HCT116 (cell line): ENCODE measurements around the gene MPP2. TPM values are rescaled to one million over a fixed set of nuclear protein-coding genes. Genes with fewer than 3 reads are reported as not detected.

Source experiments
- ATAC-seq: fragments of 200-7000 bp; cut with Tn5 transposase; 2 replicates; pipeline ENCODE4 v1.9.1; 2020; ENCODE audit warnings: mild to moderate bottlenecking, moderate library complexity
- BruUV-seq: library from RNA; stranded (reverse); fragments of 400-500 nt; replicated peaks from 2 replicates; lab custom pipeline; 2021; lab: Mats Ljungman, UMichigan
- CTCF ChIA-PET: fragments of 300-600 bp; sonication (Branson Sonifier 250); formaldehyde crosslinking; loops from one replicate; lab custom pipeline; 2021; ENCODE audit warnings: antibody characterized with exemption; lab: Charles Lee
- POLR2A ChIA-PET: fragments of 300-600, 350-600 bp; sonication (Branson Sonifier 250); formaldehyde crosslinking; loops from one replicate; lab custom pipeline; 2021; ENCODE audit warnings: antibody characterized with exemption; lab: Charles Lee
- RAD21 ChIA-PET, 2 experiments: fragments of 300-600 bp; sonication (Branson Sonifier 250); formaldehyde crosslinking; loops; one replicate each; lab custom pipeline; 2023; ENCODE audit warnings: low total read pairs in 2 of 2; ENCODE audit not compliant: uncharacterized antibody in 2 of 2, unreplicated experiment in 2 of 2, low non-redundant PET in 1 of 2; lab: Charles Lee
- DNase-seq: peaks from one replicate; pipeline ENCODE4 v3.0.0-alpha.2; 2010; ENCODE audit warnings: low read depth, low spot score
- H2AFZ ChIP-seq: fragments of 200-600 bp; shearing (Covaris generic), sonication (generic); 2 replicates; pipeline ENCODE4 v1.6.1; 2017; ENCODE audit warnings: low read depth, mixed run types, mixed read lengths, antibody characterized with exemption, low read length; ENCODE audit not compliant: poor library complexity, severe bottlenecking
- H3K27ac ChIP-seq: 2 replicates; pipeline ENCODE4 v1.5.1; 2012; ENCODE audit warnings: low read depth, low read length
- H3K27me3 ChIP-seq: fragments of 200-600 bp; sonication (generic); 2 replicates; pipeline ENCODE4 v1.6.1; 2016; ENCODE audit warnings: mixed run types, low read length, mixed read lengths; ENCODE audit not compliant: insufficient read depth
- H3K36me3 ChIP-seq, 2 experiments: fragments of 200-500 bp in 1 of 2; fragments of 200-600 bp in 1 of 2; sonication (Bioruptor generic) in 1 of 2; sonication (generic) in 1 of 2; 2 replicates each; pipeline versions ENCODE4 v1.5.1 to v1.6.1; 2014 to 2016; ENCODE audit warnings: low read length in 2 of 2, inconsistent platforms in 1 of 2, mixed read lengths in 1 of 2, mixed run types in 1 of 2; ENCODE audit not compliant: insufficient read depth in 2 of 2, control insufficient read depth in 1 of 2
- H3K4me1 ChIP-seq, 2 experiments: fragments of 200-600 bp in 1 of 2; sonication (generic) in 1 of 2; 2 replicates each; pipeline versions ENCODE4 v1.5.1 to v1.6.1; 2012 to 2017; ENCODE audit warnings: low read length in 2 of 2, inconsistent platforms in 1 of 2, mild to moderate bottlenecking in 1 of 2, mixed read lengths in 1 of 2, mixed run types in 1 of 2, moderate library complexity in 1 of 2; ENCODE audit not compliant: insufficient read depth in 2 of 2, control insufficient read depth in 1 of 2
- H3K4me2 ChIP-seq: fragments of 200-600 bp; sonication (generic); 2 replicates; pipeline ENCODE4 v1.6.1; 2017; ENCODE audit warnings: mixed run types, low read length, mixed read lengths
- H3K4me3 ChIP-seq, 2 experiments: fragments of 200-600 bp in 1 of 2; sonication (generic) in 1 of 2; replicated peaks in 1 of 2; 2 replicates each; pipeline ENCODE4 v1.5.1; 2011 to 2016; ENCODE audit warnings: low read length in 2 of 2, control low read depth in 1 of 2, low read depth in 1 of 2, mild to moderate bottlenecking in 1 of 2, mixed read lengths in 1 of 2, mixed run types in 1 of 2
- H3K79me2 ChIP-seq: fragments of 200-600 bp; sonication (generic); 2 replicates; pipeline ENCODE4 v1.6.1; 2017; ENCODE audit warnings: mild to moderate bottlenecking, mixed run types, low read length, moderate library complexity, mixed read lengths; ENCODE audit not compliant: insufficient read depth
- H3K9ac ChIP-seq: fragments of 200-600 bp; sonication (generic); 2 replicates; pipeline ENCODE4 v1.6.1; 2016; ENCODE audit warnings: low read length, mixed read lengths
- H3K9me2 ChIP-seq: fragments of 200-600 bp; sonication (generic), shearing (Covaris generic); 2 replicates; pipeline ENCODE4 v1.6.1; 2017; ENCODE audit warnings: mixed run types, mild to moderate bottlenecking, moderate library complexity; ENCODE audit not compliant: insufficient read depth
- H3K9me3 ChIP-seq, 2 experiments: fragments of 200-500 bp in 1 of 2; fragments of 200-600 bp in 1 of 2; sonication (Bioruptor generic) in 1 of 2; sonication (generic) in 1 of 2; 2 replicates each; pipeline ENCODE4 v1.6.1; 2014 to 2017; ENCODE audit warnings: low read length in 2 of 2, mixed read lengths in 2 of 2, inconsistent platforms in 1 of 2, low read depth in 1 of 2, mild to moderate bottlenecking in 1 of 2, mixed run types in 1 of 2, moderate library complexity in 1 of 2; ENCODE audit not compliant: control insufficient read depth in 1 of 2, insufficient read depth in 1 of 2
- H4K20me1 ChIP-seq: fragments of 200-600 bp; sonication (generic), shearing (Covaris generic); 2 replicates; pipeline ENCODE4 v1.6.1; 2017; ENCODE audit warnings: mixed run types, mild to moderate bottlenecking, moderate library complexity; ENCODE audit not compliant: insufficient read depth
- EGR1 ChIP-seq: IDR thresholded peaks from 2 replicates; pipeline ENCODE4 v1.6.1; 2012; ENCODE audit warnings: low read depth
- ELF1 ChIP-seq: IDR thresholded peaks from 2 replicates; pipeline ENCODE4 v1.6.1; 2012; ENCODE audit warnings: low read depth, borderline replicate concordance
- SP1 ChIP-seq: IDR thresholded peaks from 2 replicates; pipeline ENCODE4 v1.6.1; 2012; ENCODE audit warnings: low read depth
- TCF7L2 ChIP-seq: IDR thresholded peaks from 2 replicates; pipeline ENCODE4 v1.7.0; 2011; ENCODE audit warnings: borderline replicate concordance, inconsistent platforms; ENCODE audit not compliant: insufficient read depth, insufficient read length; ENCODE audit errors: extremely low read depth
- YY1 ChIP-seq: IDR thresholded peaks from 2 replicates; pipeline ENCODE4 v1.6.1; 2011; ENCODE audit warnings: low read length, low read depth, moderate library complexity, mild to moderate bottlenecking; ENCODE audit not compliant: insufficient replicate concordance; ENCODE audit errors: extremely low read depth
- ZNF274 ChIP-seq: fragments of 200-500 bp; sonication (Bioruptor generic); IDR thresholded peaks from 2 replicates; pipeline ENCODE4 v1.6.1; 2014; ENCODE audit warnings: mild to moderate bottlenecking, low read depth, low read length, inconsistent platforms
- intact Hi-C: fragments of 100-400 bp; cut with micrococcal nuclease; formaldehyde crosslinking; loops from 2 replicates; pipeline ENCODE4 v1.10.0; 2022
- total RNA-seq: library from RNA; stranded (reverse); gene quantifications from one replicate; pipeline ENCODE4 v1.2.1, GENCODE V29; 2021; ENCODE audit not compliant: unreplicated experiment
- TF ChIP-seq, protein P1 (sequence below), 3 experiments: fragments of 200-600 bp in 1 of 3; sonication (generic) in 1 of 3; IDR thresholded peaks in 2 of 3; conservative IDR thresholded peaks in 1 of 3; 2 replicates each; pipeline ENCODE4 v1.5.1; 2012 to 2017; ENCODE audit warnings: low read depth in 2 of 3, low read length in 2 of 3, antibody characterized with exemption in 1 of 3, borderline replicate concordance in 1 of 3, control low read depth in 1 of 3, mild to moderate bottlenecking in 1 of 3, mixed read lengths in 1 of 3, mixed run types in 1 of 3, moderate library complexity in 1 of 3; ENCODE audit not compliant: insufficient read depth in 1 of 3
- TF ChIP-seq, protein P2 (sequence below): IDR thresholded peaks from 2 replicates; pipeline ENCODE4 v1.6.1; 2011; ENCODE audit warnings: mild to moderate bottlenecking, low read length, moderate library complexity; ENCODE audit not compliant: insufficient replicate concordance; ENCODE audit errors: extremely low read depth
- TF ChIP-seq, protein P3 (sequence below): IDR thresholded peaks from 2 replicates; pipeline ENCODE4 v1.6.1; 2012; ENCODE audit warnings: low read depth
- TF ChIP-seq, protein P4 (sequence below): IDR thresholded peaks from 2 replicates; pipeline ENCODE4 v1.6.1; 2012

MPP2 gene
- total RNA-seq, 1 experiment from 2014 or later: 16.4 TPM

DNA sequence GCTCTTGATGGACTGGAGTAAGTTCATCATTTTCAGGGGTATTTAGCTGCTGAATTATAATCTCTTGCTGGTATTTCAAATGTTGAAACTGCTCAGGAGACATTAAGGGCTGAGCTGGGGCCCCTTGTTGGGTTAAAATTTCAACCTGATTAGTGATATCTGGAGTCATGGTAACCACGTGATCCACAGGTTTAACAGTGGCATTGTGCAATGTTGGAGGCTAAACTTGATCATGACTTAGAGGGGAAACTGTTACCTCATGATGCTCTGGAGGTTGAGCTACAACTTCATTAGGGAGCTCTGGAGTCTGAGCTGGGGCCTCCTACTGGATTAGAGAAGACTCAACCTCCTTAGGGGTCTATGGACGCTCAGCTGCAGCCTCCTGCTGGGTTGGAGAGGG, 17.2 kb upstream of the MPP2 start:
- POLR2A ChIA-PET: no interaction called here
- TF ChIP-seq ELF1 (no peak), TCF7L2 (no peak), SP1 (no peak), EGR1 (no peak), ZNF274 (no peak), YY1 (no peak)
- TF ChIP-seq, protein P1, sequence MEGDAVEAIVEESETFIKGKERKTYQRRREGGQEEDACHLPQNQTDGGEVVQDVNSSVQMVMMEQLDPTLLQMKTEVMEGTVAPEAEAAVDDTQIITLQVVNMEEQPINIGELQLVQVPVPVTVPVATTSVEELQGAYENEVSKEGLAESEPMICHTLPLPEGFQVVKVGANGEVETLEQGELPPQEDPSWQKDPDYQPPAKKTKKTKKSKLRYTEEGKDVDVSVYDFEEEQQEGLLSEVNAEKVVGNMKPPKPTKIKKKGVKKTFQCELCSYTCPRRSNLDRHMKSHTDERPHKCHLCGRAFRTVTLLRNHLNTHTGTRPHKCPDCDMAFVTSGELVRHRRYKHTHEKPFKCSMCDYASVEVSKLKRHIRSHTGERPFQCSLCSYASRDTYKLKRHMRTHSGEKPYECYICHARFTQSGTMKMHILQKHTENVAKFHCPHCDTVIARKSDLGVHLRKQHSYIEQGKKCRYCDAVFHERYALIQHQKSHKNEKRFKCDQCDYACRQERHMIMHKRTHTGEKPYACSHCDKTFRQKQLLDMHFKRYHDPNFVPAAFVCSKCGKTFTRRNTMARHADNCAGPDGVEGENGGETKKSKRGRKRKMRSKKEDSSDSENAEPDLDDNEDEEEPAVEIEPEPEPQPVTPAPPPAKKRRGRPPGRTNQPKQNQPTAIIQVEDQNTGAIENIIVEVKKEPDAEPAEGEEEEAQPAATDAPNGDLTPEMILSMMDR (IDR thresholded peaks at IDR 0.05 in 2 of 3, conservative IDR thresholded peaks at IDR 0.05 in 1 of 3; ENCODE audit: borderline replicate concordance in 1 of 3, insufficient read depth in 1 of 3, low read depth in 2 of 3, low read length in 2 of 3): no peak
- TF ChIP-seq, protein P2, sequence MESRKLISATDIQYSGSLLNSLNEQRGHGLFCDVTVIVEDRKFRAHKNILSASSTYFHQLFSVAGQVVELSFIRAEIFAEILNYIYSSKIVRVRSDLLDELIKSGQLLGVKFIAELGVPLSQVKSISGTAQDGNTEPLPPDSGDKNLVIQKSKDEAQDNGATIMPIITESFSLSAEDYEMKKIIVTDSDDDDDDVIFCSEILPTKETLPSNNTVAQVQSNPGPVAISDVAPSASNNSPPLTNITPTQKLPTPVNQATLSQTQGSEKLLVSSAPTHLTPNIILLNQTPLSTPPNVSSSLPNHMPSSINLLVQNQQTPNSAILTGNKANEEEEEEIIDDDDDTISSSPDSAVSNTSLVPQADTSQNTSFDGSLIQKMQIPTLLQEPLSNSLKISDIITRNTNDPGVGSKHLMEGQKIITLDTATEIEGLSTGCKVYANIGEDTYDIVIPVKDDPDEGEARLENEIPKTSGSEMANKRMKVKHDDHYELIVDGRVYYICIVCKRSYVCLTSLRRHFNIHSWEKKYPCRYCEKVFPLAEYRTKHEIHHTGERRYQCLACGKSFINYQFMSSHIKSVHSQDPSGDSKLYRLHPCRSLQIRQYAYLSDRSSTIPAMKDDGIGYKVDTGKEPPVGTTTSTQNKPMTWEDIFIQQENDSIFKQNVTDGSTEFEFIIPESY: no peak
- TF ChIP-seq, protein P3, sequence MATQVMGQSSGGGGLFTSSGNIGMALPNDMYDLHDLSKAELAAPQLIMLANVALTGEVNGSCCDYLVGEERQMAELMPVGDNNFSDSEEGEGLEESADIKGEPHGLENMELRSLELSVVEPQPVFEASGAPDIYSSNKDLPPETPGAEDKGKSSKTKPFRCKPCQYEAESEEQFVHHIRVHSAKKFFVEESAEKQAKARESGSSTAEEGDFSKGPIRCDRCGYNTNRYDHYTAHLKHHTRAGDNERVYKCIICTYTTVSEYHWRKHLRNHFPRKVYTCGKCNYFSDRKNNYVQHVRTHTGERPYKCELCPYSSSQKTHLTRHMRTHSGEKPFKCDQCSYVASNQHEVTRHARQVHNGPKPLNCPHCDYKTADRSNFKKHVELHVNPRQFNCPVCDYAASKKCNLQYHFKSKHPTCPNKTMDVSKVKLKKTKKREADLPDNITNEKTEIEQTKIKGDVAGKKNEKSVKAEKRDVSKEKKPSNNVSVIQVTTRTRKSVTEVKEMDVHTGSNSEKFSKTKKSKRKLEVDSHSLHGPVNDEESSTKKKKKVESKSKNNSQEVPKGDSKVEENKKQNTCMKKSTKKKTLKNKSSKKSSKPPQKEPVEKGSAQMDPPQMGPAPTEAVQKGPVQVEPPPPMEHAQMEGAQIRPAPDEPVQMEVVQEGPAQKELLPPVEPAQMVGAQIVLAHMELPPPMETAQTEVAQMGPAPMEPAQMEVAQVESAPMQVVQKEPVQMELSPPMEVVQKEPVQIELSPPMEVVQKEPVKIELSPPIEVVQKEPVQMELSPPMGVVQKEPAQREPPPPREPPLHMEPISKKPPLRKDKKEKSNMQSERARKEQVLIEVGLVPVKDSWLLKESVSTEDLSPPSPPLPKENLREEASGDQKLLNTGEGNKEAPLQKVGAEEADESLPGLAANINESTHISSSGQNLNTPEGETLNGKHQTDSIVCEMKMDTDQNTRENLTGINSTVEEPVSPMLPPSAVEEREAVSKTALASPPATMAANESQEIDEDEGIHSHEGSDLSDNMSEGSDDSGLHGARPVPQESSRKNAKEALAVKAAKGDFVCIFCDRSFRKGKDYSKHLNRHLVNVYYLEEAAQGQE: no peak
- TF ChIP-seq, protein P4, sequence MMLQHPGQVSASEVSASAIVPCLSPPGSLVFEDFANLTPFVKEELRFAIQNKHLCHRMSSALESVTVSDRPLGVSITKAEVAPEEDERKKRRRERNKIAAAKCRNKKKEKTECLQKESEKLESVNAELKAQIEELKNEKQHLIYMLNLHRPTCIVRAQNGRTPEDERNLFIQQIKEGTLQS: no peak
- H3K4me1 ChIP-seq: no peaks in the 10 kb centered on the region
- H3K27ac ChIP-seq: no peak overlapping the region
- no peaks in the 10 kb centered on the region for H3K9me3 ChIP-seq
- no peak overlapping the region for H3K4me2 ChIP-seq
- CTCF ChIA-PET: interaction anchor here (1.2 to 1.7 kb wide), 2 partner anchors 13 to 14 kb away, joined by 3 to 4 read pairs; no protein-coding TSS in a partner anchor
- no peak overlapping the region for H2AFZ ChIP-seq
- RAD21 ChIA-PET: no interaction called here
- H3K27me3 ChIP-seq: no peaks in the 10 kb centered on the region
- DNase-seq: no peak
- H3K9ac ChIP-seq: no peak overlapping the region
- no peaks in the 10 kb centered on the region for H3K9me2 ChIP-seq
- intact Hi-C loops: no loop called here
- no peak for ATAC-seq
- no peak overlapping the region for H3K4me3 ChIP-seq
- H4K20me1 ChIP-seq: no peaks in the 10 kb centered on the region
- no peaks in the 10 kb centered on the region for H3K79me2 ChIP-seq
- H3K36me3 ChIP-seq: no peaks in the 10 kb centered on the region
- no TSS peak for BruUV-seq
